T-helper 2 cell (primary cell): Measurements from ENCODE around the gene INHBA.

Source experiments
- DNase-seq, 5 experiments: peaks; one replicate each; pipeline versions ENCODE4 v3.0.0 to v3.0.0-alpha.2; 2012 to 2022

INHBA gene

DNA sequence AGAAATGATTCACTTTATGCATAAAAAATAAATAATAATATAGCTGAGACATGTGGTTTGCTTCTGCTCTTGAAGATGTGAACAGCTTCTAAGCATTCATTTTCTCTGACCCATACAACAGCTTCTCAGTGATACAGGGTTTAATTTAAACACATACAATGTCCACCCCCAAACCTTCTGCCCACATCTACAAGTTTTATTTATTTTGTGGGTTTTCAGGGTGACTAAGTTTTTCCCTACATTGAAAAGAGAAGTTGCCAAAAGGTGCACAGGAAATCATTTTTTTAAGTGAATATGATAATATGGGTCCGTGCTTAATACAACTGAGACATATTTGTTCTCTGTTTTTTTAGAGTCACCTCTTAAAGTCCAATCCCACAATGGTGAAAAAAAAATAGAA, 17.2 kb downstream of the INHBA start:
- no peak for DNase-seq

DNA sequence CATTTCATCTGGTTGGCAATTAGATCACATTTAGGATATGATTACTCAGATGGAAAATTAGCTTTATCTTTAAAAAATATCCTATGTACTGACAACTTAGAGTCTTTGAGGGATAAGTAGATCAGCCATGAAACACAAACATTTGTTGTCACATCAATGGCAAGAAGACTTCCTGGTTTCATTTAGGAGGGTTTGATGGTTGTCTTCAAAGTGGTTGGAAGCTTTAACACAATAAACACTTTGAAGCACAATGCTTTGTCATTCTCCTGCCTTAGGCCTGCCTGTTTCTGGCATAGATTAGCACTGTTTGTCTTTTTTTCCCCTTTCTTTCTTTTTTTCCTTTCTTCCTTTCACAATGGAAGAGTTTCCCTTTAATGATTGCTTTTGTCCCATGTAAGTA, 20.5 kb downstream of the INHBA start:
- DNase-seq = no peak

DNA sequence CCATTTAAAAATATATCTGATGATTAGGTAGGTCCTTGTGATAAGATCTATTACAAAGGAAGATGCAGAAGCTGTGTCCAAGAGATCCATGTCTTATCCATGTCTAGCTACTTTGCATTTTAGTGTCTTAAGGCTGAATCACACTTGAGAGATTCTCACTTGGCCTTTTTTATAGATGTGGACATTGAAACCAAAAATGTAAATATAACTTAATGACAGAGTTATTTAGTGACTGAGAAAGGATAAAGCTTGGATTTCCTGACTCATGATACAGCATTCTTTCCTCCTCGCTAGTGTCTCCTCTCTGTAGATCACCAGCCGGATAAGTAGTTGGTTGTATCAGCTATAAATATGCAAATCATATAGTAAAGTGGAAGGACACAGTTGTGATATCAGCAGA, 23.3 kb downstream of the INHBA start:
- no peak for DNase-seq

DNA sequence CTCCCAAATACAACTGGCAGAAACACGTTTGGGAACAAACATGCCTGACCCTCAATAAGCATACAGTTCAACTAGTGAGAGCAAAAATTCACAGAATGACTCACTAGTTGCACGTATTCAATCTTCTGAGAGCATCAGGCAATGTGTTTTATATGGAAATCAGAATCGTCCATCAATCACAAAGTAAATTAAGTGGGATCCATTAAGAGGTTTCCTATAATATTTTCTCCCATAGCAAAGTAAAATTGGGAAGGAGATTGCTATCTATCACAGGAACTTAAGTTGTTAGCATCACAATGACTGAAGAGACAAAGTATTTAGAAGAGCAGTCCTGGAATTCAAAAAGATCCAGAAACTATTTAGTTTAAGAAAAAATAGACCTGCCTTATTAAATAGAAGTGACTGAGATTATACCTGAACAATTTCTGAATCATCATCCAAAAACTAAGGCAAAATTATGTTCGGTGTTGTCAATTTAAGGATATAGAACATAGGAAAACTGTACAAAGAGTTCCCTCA, 28.3 kb downstream of the INHBA start:
- no peak for DNase-seq

DNA sequence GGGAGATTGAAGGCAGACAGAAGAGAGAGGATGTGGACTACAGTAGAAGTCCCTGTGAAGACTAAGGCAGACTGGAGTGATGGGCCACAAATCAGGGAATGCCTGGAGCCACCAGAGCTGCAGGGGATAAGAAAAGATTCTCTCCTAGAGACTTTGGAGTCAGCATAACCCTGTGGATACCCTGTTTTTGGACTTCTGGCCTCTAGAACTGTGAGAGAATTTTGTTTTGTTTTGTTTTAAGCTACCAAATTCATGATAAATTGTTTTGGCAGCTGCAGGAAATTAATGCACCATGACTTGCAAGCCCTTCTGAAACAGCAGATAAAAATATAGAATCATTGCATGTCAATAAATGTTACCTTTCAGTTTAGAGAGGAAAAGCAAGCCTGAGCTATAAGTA, 41.3 kb downstream of the INHBA start:
- no peak for DNase-seq

DNA sequence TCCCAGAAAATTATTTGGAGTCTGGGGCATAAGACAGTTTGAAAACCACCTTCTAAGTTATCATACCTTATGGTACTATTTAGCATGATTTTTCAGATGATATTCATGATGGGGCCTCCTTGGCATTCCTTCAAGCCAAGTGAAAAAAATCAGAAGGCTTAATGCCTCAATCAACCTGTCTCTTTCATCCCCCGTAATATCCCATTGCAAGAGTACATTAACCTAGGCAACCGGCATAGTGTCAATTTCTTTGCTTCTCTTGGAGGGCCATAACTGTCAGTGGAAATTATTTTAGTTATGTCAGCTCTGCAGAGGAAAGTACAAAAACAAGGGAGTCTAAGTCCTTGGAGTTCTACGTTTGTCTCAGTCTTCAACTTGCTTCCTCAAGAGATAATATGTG, 43.4 kb downstream of the INHBA start:
- DNase-seq = no peak

DNA sequence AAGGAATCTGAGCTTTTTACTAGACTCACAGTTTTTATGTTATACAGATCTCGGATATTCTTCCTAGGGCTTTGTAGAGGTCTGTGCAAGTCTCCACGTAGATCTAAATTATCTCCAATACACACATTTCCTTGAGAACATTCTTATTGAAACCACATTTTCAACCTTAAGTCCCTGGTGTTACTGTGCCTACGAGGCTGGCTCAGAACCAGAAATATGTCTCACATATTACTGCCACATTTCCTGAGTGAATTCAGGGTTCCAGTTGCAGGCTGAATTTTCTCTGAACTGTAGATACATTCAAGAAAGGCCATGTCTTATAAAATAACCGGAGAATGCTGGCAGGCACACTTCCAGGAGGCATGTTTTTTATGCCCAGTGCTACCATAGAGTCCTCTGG, 46.5 kb downstream of the INHBA start:
- no peak for DNase-seq

DNA sequence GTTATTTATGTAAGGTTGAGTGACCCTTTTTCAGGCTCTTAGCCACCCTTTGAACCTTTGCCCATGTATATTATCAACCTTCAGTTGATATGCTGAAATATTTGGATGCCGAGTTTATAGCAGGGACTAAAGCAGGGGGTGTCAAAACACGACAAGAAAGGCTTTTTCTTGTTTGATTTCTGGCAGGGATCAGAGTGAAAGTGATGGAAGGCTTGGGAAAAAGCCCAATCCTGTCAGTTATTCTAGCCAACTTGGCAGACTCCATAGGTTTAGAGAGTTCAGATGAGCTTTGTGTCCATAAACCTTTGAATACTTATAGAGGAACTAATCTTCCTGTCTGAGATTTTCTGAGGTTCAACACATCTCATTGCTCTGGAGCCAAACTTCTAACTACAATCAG, 47.5 kb downstream of the INHBA start:
- no peak for DNase-seq

DNA sequence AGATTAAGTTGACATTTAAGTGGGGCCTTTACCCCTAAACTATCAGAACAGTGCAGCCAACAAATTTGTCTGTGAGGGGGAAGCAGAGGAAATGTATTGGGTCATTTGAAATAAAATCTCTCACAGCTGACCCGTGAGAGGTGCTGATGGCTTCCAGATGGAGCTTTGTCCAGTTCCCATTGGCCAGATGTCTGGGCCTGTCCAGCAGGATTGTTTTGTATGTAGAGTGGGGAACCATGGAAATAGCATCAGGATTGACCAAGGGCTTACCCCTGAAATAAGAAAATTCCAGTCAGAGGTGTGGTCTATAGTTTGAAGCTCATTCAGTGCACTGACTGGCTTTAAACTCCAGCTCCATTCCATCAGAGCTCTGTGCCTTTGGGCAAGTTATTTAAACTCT, 50.6 kb downstream of the INHBA start:
- no peak for DNase-seq

DNA sequence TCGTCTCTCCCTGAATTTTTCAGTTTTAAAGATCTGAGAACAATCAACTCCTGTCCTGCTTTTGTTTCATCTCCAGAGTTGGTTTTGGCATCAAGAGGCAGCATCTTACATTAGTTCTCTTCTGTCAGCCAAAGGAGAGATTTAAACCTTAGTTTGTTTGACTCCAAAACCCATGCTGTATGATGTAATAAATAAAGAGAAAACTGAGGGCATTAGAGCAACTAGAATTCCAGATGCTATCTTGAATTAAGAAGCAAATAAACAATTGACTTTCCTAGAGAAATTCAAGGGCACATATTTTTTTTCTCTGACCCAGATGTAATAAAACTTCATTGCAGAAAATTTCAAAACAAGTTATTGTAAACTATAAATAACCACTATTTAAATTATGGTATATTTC, 54.4 kb downstream of the INHBA start:
- DNase-seq = no peak

DNA sequence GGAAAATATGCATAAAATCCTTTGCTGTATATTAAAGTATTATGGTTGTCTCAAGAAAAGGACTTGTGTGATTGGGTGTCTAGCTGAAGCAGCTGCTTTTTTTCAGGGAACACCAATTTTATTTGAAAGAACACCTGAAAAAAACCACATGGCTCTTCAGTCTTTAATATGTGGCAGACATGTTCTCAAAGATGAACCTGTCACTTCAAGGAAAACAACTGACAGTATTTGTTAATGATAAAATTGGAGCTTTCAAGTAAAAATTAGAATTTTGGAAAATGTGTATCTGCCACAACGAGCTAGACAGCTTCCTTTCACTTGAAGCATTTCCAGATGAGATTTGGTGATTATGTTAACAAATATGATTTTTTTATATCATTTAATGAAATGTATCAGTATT, 59.3 kb downstream of the INHBA start:
- no peak for DNase-seq

DNA sequence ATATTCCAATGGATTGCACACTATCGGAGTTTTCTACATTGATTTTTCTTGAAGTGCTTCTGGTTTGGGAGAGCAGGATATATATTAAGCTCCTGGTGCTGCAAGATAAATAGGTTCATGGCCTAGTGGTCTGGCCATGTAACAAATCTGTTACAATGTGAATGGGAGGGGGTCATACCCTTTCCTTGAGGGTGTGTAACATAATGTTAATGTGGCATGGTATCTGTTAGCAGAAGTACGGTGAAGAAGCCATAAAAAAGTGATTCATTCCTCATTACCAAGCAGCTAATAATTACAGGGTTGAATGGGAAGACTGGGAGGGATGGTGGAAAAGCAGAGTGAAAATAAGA, 61.2 kb downstream of the INHBA start:
- no peak for DNase-seq

DNA sequence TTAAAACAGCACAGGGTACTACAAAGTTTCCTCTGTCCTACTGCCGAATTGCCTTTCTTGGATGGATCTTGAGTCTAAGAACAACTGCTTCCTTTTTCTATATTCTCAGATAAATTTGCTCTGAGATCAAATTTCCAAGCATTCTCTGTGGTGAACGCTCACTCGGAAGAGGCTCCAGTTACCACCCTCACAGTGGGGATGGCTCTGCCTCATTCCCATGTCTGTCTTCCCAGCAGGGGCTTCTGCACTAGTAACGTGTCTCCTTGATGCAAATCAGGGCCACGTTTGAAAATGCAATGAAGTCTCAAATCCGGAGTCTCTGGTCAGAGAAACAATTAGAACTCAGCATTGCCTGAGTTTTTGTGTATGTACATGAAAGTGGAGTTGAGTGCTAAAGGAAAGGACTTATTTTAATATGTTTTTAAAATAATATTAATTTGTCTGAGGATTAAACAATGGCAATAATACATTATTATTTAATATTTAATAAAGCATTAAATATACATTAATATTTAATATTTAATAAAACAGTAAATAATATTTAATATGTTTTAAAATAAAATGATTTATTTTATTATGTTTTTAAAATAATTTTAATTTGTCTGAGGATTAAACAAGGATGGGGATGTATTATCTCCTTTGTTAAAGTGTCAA, 61.8 kb downstream of the INHBA start:
- no peak for DNase-seq

DNA sequence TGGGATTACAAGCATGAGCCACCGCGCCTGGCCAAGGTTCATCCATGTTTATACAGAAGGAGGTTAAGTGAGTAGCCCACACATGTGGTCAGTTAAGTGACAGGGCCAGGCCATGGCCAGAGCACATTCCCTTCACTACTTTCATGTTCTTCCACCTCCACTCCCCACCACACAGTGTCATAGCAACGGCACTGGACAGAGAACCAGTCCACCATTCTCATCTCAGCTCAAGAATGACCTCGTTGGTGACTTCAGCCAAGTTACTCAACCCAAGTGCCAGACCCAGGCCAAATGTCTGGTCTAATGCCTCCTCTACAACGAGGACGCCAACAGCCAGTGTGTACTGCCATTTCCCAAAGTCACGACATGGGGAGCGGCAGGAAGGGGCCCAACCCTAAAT, 62.4 kb downstream of the INHBA start:
- no peak for DNase-seq

DNA sequence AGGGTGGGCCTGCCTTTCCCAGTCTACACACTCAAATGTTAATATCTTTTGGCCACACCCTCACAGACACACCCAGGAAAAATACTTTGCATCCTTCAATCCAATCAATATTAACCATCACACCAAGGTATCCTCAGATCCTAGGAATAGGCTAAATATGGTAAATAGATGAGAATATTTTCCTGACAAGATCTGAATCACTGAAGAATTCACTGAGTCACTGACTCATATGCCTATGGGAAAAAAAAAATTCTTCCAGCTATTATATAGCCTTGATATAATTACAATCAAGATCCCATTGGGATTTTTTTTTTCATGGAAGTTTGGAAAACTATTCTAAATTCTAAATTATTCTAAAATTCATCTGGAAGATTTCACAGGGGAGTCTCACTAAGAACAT, 65.8 kb downstream of the INHBA start:
- no peak for DNase-seq
